DMS153 (cell line): ENCODE results near the gene TCEANC2.
A peak's percentile ranks its signal among the peaks of the same experiment; 100 is the strongest.
"Not testable (repeated sequence)": the region's sequence is repeated elsewhere in the genome, so short reads cannot be mapped to it uniquely, and the experiment has no call there.

Experiments used
- DNase-seq: peaks from one replicate; lab custom pipeline; 2025; lab: John Stamatoyannopoulos, UW

TCEANC2 gene

GRCh38 chr1:54086754-54087153, 33.3 kb downstream of the TCEANC2 start:
- no peak for DNase-seq

GRCh38 chr1:54088385-54088784, 35.0 kb downstream of the TCEANC2 start:
- no peak for DNase-seq

GRCh38 chr1:54091666-54092065, 38.3 kb downstream of the TCEANC2 start:
- no peak for DNase-seq

GRCh38 chr1:54094001-54094729, 40.8 kb downstream of the TCEANC2 start:
- no peak for DNase-seq

- not testable (repeated sequence) for DNase-seq
Observed at GRCh38 chr1:54094730-54095105, 41.3 kb downstream of the TCEANC2 start.

- peak; percentile 90 for DNase-seq
Observed at GRCh38 chr1:54095546-54096226, 42.3 kb downstream of the TCEANC2 start.

- DNase-seq = no peak
Observed at GRCh38 chr1:54096227-54096876, 42.9 kb downstream of the TCEANC2 start.

GRCh38 chr1:54096877-54097240, 43.5 kb downstream of the TCEANC2 start:
- DNase-seq = no peak

GRCh38 chr1:54099061-54099610, 45.7 kb downstream of the TCEANC2 start:
- DNase-seq = no peak

- no peak for DNase-seq
Observed at GRCh38 chr1:54100500-54100899, 47.1 kb downstream of the TCEANC2 start.

- DNase-seq = no peak
Observed at GRCh38 chr1:54103414-54103813, 50.0 kb downstream of the TCEANC2 start.

- not testable (repeated sequence) for DNase-seq
Observed at GRCh38 chr1:54104613-54105012, 51.2 kb downstream of the TCEANC2 start.

- DNase-seq = no peak
Observed at GRCh38 chr1:54105080-54105479, 51.7 kb downstream of the TCEANC2 start.

GRCh38 chr1:54105736-54106269, 52.4 kb downstream of the TCEANC2 start:
- DNase-seq = no peak

- DNase-seq = no peak
Observed at GRCh38 chr1:54107131-54107530, 53.7 kb downstream of the TCEANC2 start.

GRCh38 chr1:54108156-54108555, 54.7 kb downstream of the TCEANC2 start:
- no peak for DNase-seq

GRCh38 chr1:54109129-54110090, 56.0 kb downstream of the TCEANC2 start:
- peak; percentile 5 for DNase-seq

GRCh38 chr1:54110996-54111395, 57.6 kb downstream of the TCEANC2 start:
- no peak for DNase-seq

GRCh38 chr1:54111624-54112023, 58.2 kb downstream of the TCEANC2 start:
- DNase-seq = no peak

- no peak for DNase-seq
Observed at GRCh38 chr1:54112027-54112426, 58.6 kb downstream of the TCEANC2 start.

- no peak for DNase-seq
Observed at GRCh38 chr1:54112705-54113368, 59.4 kb downstream of the TCEANC2 start.
